ENCODE results near the gene ST14.

DNA sequence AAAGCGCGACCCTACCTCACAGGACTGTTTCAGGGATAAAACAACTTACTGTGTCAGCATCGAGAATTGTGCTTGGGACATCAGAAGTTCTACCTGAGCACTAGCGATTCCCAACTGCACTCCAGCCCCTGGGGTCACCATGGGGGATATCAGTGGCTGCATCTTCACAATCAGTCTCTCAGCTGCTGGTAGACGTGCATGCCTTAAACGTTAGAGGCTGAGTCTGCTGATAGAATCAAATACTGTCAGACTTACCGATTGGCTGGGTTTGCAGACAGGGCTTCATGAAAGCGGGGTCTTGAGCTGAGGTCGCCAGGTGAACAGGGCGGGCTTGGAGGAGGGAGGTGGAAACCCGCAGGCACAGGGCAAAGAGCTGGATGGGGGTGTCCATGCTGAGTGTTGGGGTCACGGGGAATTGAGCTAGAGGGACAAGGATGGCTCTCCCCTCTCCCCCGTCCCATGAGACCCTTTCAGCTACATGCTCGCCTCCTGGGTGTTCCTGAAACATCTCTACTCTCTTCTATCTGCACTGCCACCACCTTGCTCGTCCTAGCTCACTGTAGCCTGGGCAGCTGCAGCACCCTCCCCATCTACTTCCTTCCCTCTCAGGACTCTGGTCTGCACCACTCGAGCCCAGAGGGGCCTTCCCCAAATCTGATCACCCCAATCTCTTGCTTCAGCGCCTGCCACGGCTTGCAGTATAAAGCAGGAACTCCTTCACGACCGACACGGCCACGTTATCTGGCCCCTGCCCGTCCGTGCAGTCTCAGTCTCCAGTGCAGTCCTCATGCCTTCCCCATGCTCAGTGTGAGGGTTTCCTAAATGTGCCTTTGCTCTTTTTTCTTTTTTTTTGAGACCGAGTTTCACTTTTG is 43.5 kb downstream of the ST14 start:
- TF ChIP-seq SP1 (CRISPR knock-in tag; conservative IDR thresholded peaks at IDR 0.05): no peak
- TF ChIP-seq, protein P1, sequence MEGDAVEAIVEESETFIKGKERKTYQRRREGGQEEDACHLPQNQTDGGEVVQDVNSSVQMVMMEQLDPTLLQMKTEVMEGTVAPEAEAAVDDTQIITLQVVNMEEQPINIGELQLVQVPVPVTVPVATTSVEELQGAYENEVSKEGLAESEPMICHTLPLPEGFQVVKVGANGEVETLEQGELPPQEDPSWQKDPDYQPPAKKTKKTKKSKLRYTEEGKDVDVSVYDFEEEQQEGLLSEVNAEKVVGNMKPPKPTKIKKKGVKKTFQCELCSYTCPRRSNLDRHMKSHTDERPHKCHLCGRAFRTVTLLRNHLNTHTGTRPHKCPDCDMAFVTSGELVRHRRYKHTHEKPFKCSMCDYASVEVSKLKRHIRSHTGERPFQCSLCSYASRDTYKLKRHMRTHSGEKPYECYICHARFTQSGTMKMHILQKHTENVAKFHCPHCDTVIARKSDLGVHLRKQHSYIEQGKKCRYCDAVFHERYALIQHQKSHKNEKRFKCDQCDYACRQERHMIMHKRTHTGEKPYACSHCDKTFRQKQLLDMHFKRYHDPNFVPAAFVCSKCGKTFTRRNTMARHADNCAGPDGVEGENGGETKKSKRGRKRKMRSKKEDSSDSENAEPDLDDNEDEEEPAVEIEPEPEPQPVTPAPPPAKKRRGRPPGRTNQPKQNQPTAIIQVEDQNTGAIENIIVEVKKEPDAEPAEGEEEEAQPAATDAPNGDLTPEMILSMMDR (IDR thresholded peaks at IDR 0.05): no peak
- TF ChIP-seq CREM (CRISPR knock-in tag; IDR thresholded peaks at IDR 0.05): no peak
- TF ChIP-seq, protein P2, sequence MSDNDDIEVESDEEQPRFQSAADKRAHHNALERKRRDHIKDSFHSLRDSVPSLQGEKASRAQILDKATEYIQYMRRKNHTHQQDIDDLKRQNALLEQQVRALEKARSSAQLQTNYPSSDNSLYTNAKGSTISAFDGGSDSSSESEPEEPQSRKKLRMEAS (CRISPR knock-in tag; IDR thresholded peaks at IDR 0.05): no peak
- TF ChIP-seq, protein P3, sequence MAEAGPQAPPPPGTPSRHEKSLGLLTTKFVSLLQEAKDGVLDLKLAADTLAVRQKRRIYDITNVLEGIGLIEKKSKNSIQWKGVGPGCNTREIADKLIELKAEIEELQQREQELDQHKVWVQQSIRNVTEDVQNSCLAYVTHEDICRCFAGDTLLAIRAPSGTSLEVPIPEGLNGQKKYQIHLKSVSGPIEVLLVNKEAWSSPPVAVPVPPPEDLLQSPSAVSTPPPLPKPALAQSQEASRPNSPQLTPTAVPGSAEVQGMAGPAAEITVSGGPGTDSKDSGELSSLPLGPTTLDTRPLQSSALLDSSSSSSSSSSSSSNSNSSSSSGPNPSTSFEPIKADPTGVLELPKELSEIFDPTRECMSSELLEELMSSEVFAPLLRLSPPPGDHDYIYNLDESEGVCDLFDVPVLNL (CRISPR knock-in tag; IDR thresholded peaks at IDR 0.05; ENCODE audit: borderline replicate concordance, low read depth): no peak
- TF ChIP-seq, protein P4, sequence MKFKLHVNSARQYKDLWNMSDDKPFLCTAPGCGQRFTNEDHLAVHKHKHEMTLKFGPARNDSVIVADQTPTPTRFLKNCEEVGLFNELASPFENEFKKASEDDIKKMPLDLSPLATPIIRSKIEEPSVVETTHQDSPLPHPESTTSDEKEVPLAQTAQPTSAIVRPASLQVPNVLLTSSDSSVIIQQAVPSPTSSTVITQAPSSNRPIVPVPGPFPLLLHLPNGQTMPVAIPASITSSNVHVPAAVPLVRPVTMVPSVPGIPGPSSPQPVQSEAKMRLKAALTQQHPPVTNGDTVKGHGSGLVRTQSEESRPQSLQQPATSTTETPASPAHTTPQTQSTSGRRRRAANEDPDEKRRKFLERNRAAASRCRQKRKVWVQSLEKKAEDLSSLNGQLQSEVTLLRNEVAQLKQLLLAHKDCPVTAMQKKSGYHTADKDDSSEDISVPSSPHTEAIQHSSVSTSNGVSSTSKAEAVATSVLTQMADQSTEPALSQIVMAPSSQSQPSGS (CRISPR knock-in tag; IDR thresholded peaks at IDR 0.05; ENCODE audit: borderline replicate concordance, low read depth): no peak
- TF ChIP-seq ELF4 (CRISPR knock-in tag; IDR thresholded peaks at IDR 0.05; ENCODE audit: low read depth): no peak
- no peak for TF ChIP-seq FOXJ3 (CRISPR knock-in tag; IDR thresholded peaks at IDR 0.05; ENCODE audit: borderline replicate concordance)
- TF ChIP-seq ATF1 (CRISPR knock-in tag; IDR thresholded peaks at IDR 0.05): no peak
- TF ChIP-seq NR2C2 (CRISPR knock-in tag; IDR thresholded peaks at IDR 0.05): no peak
- TF ChIP-seq, protein P5, sequence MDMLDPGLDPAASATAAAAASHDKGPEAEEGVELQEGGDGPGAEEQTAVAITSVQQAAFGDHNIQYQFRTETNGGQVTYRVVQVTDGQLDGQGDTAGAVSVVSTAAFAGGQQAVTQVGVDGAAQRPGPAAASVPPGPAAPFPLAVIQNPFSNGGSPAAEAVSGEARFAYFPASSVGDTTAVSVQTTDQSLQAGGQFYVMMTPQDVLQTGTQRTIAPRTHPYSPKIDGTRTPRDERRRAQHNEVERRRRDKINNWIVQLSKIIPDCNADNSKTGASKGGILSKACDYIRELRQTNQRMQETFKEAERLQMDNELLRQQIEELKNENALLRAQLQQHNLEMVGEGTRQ (CRISPR knock-in tag; IDR thresholded peaks at IDR 0.05): no peak
- TF ChIP-seq, protein P6, sequence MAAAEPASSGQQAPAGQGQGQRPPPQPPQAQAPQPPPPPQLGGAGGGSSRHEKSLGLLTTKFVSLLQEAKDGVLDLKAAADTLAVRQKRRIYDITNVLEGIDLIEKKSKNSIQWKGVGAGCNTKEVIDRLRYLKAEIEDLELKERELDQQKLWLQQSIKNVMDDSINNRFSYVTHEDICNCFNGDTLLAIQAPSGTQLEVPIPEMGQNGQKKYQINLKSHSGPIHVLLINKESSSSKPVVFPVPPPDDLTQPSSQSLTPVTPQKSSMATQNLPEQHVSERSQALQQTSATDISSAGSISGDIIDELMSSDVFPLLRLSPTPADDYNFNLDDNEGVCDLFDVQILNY (CRISPR knock-in tag; IDR thresholded peaks at IDR 0.05): no peak
- no peak for TF ChIP-seq ETV6 (CRISPR knock-in tag; IDR thresholded peaks at IDR 0.05)
- TF ChIP-seq, protein P7, sequence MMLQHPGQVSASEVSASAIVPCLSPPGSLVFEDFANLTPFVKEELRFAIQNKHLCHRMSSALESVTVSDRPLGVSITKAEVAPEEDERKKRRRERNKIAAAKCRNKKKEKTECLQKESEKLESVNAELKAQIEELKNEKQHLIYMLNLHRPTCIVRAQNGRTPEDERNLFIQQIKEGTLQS (CRISPR knock-in tag; conservative IDR thresholded peaks at IDR 0.05): no peak
